NCI-H2171 (cell line): Measurements from ENCODE around the gene DUSP11.
"Not testable (repeated sequence)": the region's sequence is repeated elsewhere in the genome, so short reads cannot be mapped to it uniquely, and the experiment has no call there.

ENCODE experiments used
- DNase-seq: peaks from one replicate; lab custom pipeline; 2025; lab: John Stamatoyannopoulos, UW

DUSP11 gene

DNA sequence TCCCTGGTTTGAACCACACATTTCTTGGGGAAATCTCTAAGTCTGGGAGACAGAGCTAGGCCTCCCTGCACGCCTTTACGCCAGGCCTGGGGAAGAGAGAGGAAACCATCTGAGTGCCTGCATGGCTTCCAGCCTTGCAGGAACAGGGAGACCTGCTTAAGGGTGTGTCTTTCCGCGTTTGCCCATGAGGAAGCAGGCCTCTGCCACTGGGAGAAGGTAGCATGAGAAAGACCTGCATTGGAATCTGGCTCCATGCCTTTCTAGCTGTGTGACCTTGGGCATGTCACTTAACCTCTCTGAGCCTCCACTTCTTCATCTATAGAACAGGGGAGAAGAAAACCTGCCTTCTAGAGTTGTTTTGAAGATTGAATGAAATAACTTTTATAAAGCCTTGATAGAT, 62.2 kb downstream of the DUSP11 start:
- DNase-seq = not testable (repeated sequence)

DNA sequence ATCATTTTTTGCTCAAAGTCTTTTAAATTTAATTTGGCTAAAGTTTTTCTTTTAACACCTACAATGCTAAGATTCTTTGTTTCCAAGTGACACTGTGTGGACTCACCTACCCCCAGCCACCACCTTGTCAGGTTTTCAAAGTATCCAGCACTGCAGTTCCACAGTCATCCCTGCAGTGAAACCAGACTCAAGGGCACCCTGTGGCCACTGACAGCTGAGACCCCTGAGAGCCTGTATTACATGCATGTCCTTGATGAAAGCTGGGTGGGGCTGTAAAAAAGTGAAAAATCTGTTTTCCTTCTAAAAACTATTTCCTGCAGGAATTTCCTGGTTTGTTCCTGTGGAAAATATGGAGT, 62.7 kb downstream of the DUSP11 start:
- DNase-seq = no peak

DNA sequence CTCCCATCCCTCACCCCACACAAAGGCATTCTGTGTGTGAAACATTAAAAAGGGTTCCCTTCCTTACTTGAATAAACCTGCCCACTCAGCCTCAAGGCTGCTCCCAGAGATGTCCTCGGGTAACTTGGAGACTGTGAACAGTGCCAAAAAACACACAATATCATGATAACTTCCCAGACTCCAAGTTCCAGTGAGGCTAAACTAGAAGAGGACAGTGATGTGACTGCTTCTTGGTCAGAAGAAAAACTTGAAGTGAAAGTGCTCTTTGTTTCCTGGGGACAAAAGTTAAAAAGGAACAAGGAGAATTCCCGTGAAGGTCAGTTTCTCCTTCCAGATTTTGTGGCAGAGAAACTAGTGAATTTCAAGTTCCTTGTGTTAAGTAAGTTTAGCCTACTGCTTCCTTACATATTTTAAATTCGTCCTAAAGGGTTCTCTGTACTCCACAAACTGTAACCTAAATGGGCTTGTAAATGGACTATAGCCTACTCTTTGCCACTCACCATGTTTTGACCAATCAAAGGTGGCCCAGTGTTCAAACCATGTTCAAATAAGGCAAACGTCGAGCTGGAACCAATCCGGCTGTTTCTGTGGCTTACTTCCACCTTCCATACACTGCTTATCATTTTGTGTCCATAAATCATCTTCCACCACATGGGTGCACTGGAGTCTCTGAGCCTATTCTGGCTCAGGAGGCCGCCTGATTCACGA, 63.2 kb downstream of the DUSP11 start:
- no peak for DNase-seq

DNA sequence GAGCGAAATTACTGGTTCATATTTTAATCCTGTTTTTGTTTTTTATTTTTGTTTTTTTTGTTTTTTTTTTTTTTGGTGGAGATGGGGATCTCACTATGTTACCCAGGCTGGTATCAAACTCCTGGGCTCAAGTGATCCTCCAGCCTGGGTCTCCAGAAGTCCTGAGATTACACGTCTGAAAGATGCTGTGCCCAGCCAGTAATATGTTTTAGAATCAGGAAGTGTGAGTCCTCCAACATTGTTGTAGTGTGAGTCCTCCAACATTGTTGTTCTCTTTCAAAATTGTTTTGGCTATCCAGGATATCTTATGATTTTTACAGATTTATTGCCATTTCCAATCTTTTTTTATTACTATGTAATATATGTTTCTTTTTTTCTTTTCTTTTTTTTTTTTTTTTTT, 65.8 kb downstream of the DUSP11 start:
- no peak for DNase-seq
